Erythroblast (primary cell): ENCODE results near the gene NTNG2.

ENCODE experiments used
- DNase-seq, 2 experiments: peaks; one replicate each; lab custom pipeline; 2025; lab: John Stamatoyannopoulos, UW
- GATA1 ChIP-seq: IDR thresholded peaks from 2 replicates; pipeline ENCODE4 v1.6.1; 2011; ENCODE audit warnings: low read depth, mild to moderate bottlenecking, control low read depth, low read length, moderate library complexity
- POLR2A ChIP-seq: IDR thresholded peaks from 2 replicates; pipeline ENCODE4 v1.6.1; 2011; ENCODE audit warnings: mild to moderate bottlenecking, low read length

The NTNG2 gene

DNA sequence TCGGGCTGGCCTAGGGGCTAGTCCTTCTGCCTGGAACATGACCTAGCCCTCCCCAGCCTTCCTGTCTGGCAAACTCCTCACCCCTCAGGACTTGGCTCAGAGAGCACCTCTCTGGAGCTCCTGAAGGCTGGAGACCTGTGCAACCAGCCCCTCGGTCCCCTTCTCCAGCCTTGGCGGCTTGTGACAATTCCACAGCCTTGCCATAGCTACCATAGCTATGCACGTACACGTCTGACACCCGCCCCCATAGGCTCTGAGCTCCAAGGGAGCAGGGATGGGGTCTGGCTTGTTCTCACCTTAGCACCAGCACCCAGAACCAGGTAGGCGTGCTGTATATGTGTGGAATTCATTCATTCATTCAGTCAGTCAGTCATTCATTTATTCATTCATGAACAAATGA lies 49.7 kb downstream of the NTNG2 start:
- DNase-seq = no peak
- no peak for TF ChIP-seq POLR2A
- TF ChIP-seq GATA1 = no peak

DNA sequence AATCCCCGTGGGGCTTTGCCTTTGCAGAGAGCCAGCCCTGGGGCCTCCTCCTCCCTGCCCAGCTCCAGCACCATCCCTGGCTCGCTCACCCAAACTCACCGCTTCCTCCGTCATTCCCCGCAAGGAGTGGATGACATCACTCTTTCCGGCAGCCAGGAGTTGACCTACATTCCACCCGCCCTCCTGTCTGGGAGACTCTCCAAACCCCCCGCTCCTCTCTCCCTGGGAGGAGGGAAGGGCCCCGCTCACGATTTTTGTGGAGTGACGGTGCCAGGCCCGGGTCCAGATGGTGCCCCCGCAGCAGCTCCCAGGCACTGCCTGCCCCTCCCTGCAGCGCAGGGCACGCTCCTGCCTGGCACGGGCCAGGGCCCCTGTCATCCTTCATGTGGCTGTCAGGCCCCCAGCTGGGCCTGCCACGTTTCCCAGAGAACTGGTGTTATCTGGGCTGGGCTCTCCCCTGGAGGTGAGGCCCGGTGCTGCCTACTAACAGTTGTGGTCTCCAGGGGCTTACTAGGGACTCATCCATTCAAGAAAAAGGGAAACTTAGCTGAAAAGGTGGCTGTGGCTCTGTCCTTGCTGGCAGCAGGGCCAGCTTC lies 52.3 kb downstream of the NTNG2 start:
- TF ChIP-seq GATA1 = no peak
- TF ChIP-seq POLR2A = no peak
- DNase-seq = no peak

GRCh38 chr9:132216861-132217619 lies 55.2 kb downstream of the NTNG2 start:
- TF ChIP-seq GATA1 = no peak
- TF ChIP-seq POLR2A = no peak
- DNase-seq = no peak

GRCh38 chr9:132218208-132218607 lies 56.4 kb downstream of the NTNG2 start:
- no peak for DNase-seq
- TF ChIP-seq GATA1 (no peak), POLR2A (no peak)

DNA sequence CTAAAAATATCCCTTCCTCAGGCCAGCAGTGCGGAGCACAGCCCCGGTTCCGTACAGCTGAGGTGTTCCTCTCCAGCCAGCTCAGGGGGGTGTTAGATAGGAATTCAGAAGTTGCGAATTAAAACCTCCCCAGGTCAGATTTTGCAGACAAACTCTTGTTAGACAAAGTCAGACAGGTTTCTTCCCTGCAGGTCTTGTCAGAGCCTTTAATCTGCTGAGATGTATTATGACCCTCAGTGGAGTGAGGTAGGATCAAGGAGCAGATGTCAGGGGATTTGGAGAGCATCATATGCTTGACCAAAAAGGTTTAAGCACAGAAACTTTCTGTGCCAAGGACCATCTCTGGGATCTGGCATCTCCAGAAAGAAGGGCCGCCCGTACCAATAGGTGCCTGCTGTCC lies 60.1 kb downstream of the NTNG2 start:
- TF ChIP-seq POLR2A = no peak
- no peak for TF ChIP-seq GATA1
- DNase-seq = no peak

- no peak for DNase-seq
- no peak for TF ChIP-seq GATA1
- TF ChIP-seq POLR2A = no peak
These were observed 62.8 kb downstream of the NTNG2 start for GRCh38 chr9:132224645-132225044.

DNA sequence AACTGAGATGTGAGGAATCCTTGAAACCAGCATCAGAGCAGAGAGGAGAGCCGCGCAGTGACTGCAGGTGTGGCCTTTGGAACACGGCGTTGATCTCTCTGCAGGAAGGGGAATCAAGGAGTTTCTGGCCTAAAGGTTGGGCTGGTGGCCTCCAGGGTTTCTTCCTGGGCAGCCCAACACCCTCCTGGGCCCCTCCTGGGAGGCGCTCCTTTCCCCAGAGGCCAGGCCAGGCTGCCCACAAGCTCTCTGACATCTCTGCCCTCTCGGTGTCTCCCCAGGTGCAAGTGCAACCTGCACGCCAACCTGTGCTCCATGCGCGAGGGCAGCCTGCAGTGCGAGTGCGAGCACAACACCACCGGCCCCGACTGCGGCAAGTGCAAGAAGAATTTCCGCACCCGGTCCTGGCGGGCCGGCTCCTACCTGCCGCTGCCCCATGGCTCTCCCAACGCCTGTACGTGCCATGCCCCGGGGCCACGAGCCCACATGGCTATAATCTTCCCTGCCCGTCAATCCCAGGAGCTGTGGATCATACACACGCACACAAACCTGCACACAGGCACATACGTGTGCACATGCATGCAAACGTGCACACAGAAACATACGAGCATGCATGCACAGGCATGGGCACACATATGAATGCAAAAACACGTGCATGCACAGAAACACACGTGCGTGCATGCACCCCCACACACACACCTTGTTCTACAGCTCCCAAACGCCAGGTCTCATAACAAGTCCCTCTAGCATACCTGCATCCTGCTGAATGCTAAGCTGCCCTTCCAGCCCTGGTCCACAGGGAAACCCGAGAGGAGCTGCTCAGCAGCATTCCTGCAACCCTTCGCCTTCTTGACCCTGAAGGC lies 64.9 kb downstream of the NTNG2 start:
- TF ChIP-seq POLR2A = no peak
- TF ChIP-seq GATA1 = no peak
- no peak for DNase-seq

- DNase-seq = no peak
- TF ChIP-seq GATA1 (no peak), POLR2A (no peak)
These were observed 66.2 kb downstream of the NTNG2 start for GRCh38 chr9:132228062-132228461.

- no peak for DNase-seq
- TF ChIP-seq GATA1 = no peak
- TF ChIP-seq POLR2A = no peak
These were observed 68.7 kb downstream of the NTNG2 start for GRCh38 chr9:132230605-132231004.

- no peak for DNase-seq
- TF ChIP-seq GATA1 = no peak
- no peak for TF ChIP-seq POLR2A
These were observed 69.3 kb downstream of the NTNG2 start for GRCh38 chr9:132231019-132231701.

- TF ChIP-seq POLR2A (no peak), GATA1 (no peak)
These were observed 70.7 kb downstream of the NTNG2 start for GRCh38 chr9:132232522-132232921.

DNA sequence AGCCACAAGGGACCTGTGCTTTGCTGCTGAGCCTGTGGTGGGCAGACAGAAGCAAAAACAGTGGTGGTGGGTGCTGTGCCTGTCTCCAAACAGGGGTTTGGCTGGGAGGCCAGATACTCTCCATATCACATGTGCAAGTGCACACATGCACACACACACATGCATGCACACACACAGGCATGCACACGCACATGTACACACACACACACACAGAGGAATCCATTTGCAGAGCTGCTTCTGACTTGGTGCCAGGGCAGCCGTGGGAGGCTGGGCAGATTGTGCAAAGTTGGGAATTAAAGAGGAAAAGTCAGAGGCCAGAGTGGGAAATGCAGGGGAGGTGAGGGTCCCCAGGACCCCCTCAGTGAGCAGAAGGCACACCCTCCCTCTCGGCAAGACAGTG lies 71.3 kb downstream of the NTNG2 start:
- TF ChIP-seq POLR2A = no peak
- no peak for TF ChIP-seq GATA1
- no peak for DNase-seq

More at GRCh38 chr9:132232522-132232921, 70.7 kb downstream of the NTNG2 start:
- no peak for DNase-seq

GRCh38 chr9:132234535-132234934 lies 72.7 kb downstream of the NTNG2 start:
- no peak for DNase-seq
- TF ChIP-seq POLR2A = no peak
- TF ChIP-seq GATA1 = no peak
